DND-41 (cell line): ENCODE data around the gene PNLIP.

Experiments
- ATAC-seq: fragments of 200-7000 bp; cut with Tn5 transposase; 3 replicates; pipeline ENCODE4 v1.9.1; 2021; ENCODE audit warnings: low read depth; ENCODE audit not compliant: insufficient read depth
- DNase-seq: peaks from one replicate; pipeline ENCODE4 v3.0.0-alpha.2; 2020
- H2AFZ ChIP-seq: 2 replicates; pipeline ENCODE4 v1.6.0; 2012; ENCODE audit warnings: low read depth, low read length
- H3K27ac ChIP-seq: 2 replicates; pipeline ENCODE4 v1.5.1; 2012; ENCODE audit warnings: low read length, inconsistent platforms
- H3K27me3 ChIP-seq: fragments of 200-600 bp; sonication (generic); 2 replicates; pipeline ENCODE4 v1.6.0; 2012; ENCODE audit warnings: low read length, mild to moderate bottlenecking, inconsistent platforms; ENCODE audit not compliant: insufficient read depth, poor library complexity
- H3K36me3 ChIP-seq: 2 replicates; pipeline ENCODE4 v1.5.1; 2012; ENCODE audit warnings: low read length, inconsistent platforms; ENCODE audit not compliant: insufficient read depth
- H3K4me1 ChIP-seq: 2 replicates; pipeline ENCODE4 v1.5.1; 2012; ENCODE audit warnings: mild to moderate bottlenecking, low read length; ENCODE audit not compliant: insufficient read depth
- H3K4me2 ChIP-seq: 2 replicates; pipeline ENCODE4 v1.6.0; 2012; ENCODE audit warnings: mild to moderate bottlenecking, moderate library complexity, low read length, inconsistent platforms; ENCODE audit not compliant: insufficient read depth
- H3K4me3 ChIP-seq, 2 experiments: fragments of 200-600 bp in 1 of 2; shearing (Covaris generic) in 1 of 2; 2 replicates each; pipeline ENCODE4 v1.5.1; 2012 to 2016; ENCODE audit warnings: inconsistent platforms in 2 of 2, low read length in 2 of 2, mild to moderate bottlenecking in 2 of 2, low read depth in 1 of 2, moderate library complexity in 1 of 2
- H3K79me2 ChIP-seq: 2 replicates; pipeline ENCODE4 v1.6.0; 2012; ENCODE audit warnings: low read length, inconsistent platforms; ENCODE audit not compliant: insufficient read depth
- H3K9ac ChIP-seq: 2 replicates; pipeline ENCODE4 v1.6.0; 2012; ENCODE audit warnings: low read depth, mild to moderate bottlenecking, inconsistent platforms, low read length, moderate library complexity
- H3K9me3 ChIP-seq: 2 replicates; pipeline ENCODE4 v1.5.1; 2012; ENCODE audit warnings: low read length, moderate library complexity, mild to moderate bottlenecking, inconsistent platforms; ENCODE audit not compliant: insufficient read depth, severe bottlenecking
- H4K20me1 ChIP-seq: 2 replicates; pipeline ENCODE4 v1.6.0; 2012; ENCODE audit warnings: low read length; ENCODE audit not compliant: insufficient read depth
- CTCF ChIP-seq: IDR thresholded peaks from 2 replicates; pipeline ENCODE4 v1.5.1; 2012; ENCODE audit warnings: borderline replicate concordance, low read length, moderate library complexity, mild to moderate bottlenecking; ENCODE audit not compliant: poor library complexity, severe bottlenecking; ENCODE audit errors: extremely low read depth
- EZH2 ChIP-seq: IDR thresholded peaks from 3 replicates; pipeline ENCODE4 v1.6.1; 2012; ENCODE audit warnings: borderline replicate concordance, low read depth, mild to moderate bottlenecking, moderate library complexity, low read length, inconsistent platforms; ENCODE audit not compliant: severe bottlenecking

PNLIP gene

GRCh38 chr10:116574797-116575196 is 29.1 kb downstream of the PNLIP start:
- no peak overlapping the region for H3K4me3 ChIP-seq
- TF ChIP-seq CTCF (no peak), EZH2 (no peak)
- H3K27me3 ChIP-seq, result no peaks in the 10 kb centered on the region
- H3K9me3 ChIP-seq, result no peaks in the 10 kb centered on the region
- H3K4me1 ChIP-seq, result no peaks in the 10 kb centered on the region
- H4K20me1 ChIP-seq, result no peaks in the 10 kb centered on the region
- no peak overlapping the region for H2AFZ ChIP-seq
- H3K79me2 ChIP-seq, result no peaks in the 10 kb centered on the region
- no peak overlapping the region for H3K9ac ChIP-seq
- no peaks in the 10 kb centered on the region for H3K36me3 ChIP-seq
- no peak overlapping the region for H3K4me2 ChIP-seq
- ATAC-seq, result no peak
- DNase-seq, result no peak
- no peak overlapping the region for H3K27ac ChIP-seq

- Histone ChIP-seq H3K9me3 (no peaks in the 10 kb centered on the region), H3K4me2 (no peak overlapping the region), H3K4me1 (no peaks in the 10 kb centered on the region), H3K27ac (no peak overlapping the region), H3K79me2 (no peaks in the 10 kb centered on the region), H3K36me3 (no peaks in the 10 kb centered on the region), H4K20me1 (no peaks in the 10 kb centered on the region), H3K27me3 (no peaks in the 10 kb centered on the region), H2AFZ (no peak overlapping the region), H3K9ac (no peak overlapping the region), H3K4me3 (no peak overlapping the region)
- DNase-seq (no peak), ATAC-seq (no peak)
- TF ChIP-seq EZH2 (no peak), CTCF (no peak)
Observed at GRCh38 chr10:116587878-116588591, 42.3 kb downstream of the PNLIP start.

- no peak for DNase-seq
Observed at GRCh38 chr10:116588995-116589394, 43.3 kb downstream of the PNLIP start.

More at GRCh38 chr10:116588995-116589394, 43.3 kb downstream of the PNLIP start:
- Histone ChIP-seq H3K27ac (no peak overlapping the region), H3K4me3 (no peak overlapping the region), H3K4me2 (no peak overlapping the region), H3K36me3 (no peaks in the 10 kb centered on the region), H3K9me3 (no peaks in the 10 kb centered on the region), H3K9ac (no peak overlapping the region), H2AFZ (no peak overlapping the region), H4K20me1 (no peaks in the 10 kb centered on the region), H3K4me1 (no peaks in the 10 kb centered on the region), H3K27me3 (no peaks in the 10 kb centered on the region), H3K79me2 (no peaks in the 10 kb centered on the region)
- TF ChIP-seq EZH2, result no peak
- no peak for TF ChIP-seq CTCF
- ATAC-seq, result no peak
